ENCODE measurements around the gene MUTYH. TPM values are rescaled to one million over a fixed set of nuclear protein-coding genes. Genes with fewer than 3 reads are reported as not detected.

Gene MUTYH
- polyA plus RNA-seq, 1 donor from 2014 or later: 59.8 TPM

DNA sequence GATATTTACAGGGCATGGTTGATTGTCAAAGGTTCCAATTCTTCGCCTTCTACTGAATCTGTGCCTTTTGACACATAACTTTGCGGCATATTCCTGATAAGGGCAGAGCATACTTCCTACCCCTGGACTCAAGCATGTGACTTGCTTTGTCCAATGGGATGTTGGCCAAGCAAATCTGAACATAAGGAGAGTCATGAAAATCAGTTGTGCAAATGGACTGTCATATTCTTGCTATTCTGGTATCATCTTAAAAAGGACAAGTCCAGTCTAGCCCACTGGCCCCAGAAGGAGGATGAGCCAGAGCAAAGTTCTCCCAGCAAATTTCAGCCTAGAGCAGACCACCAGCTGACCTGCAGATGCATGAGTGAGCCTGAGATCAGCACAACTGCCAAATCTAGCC lies 41.0 kb upstream of the MUTYH start:
- no peak overlapping the region for H3K4me3 ChIP-seq (ENCODE audit: low read length)
- TF ChIP-seq RAD21 (conservative IDR thresholded peaks at IDR 0.05) (no peak), MXI1 (conservative IDR thresholded peaks at IDR 0.05; ENCODE audit: poor library complexity, severe bottlenecking) (no peak), SMC3 (conservative IDR thresholded peaks at IDR 0.05; ENCODE audit: poor library complexity) (no peak), EP300 (conservative IDR thresholded peaks at IDR 0.05; ENCODE audit: poor library complexity, severe bottlenecking) (no peak)
- no peak overlapping the region for H3K4me2 ChIP-seq (ENCODE audit: low read length)
- no peak overlapping the region for H3K27ac ChIP-seq (ENCODE audit: low read length)
- no peak overlapping the region for H2AFZ ChIP-seq (ENCODE audit: low read depth, low read length)
- H3K79me2 ChIP-seq (replicated peaks; ENCODE audit: insufficient read depth, low read length): no peaks in the 10 kb centered on the region
- H3K9me3 ChIP-seq (ENCODE audit: low read length): no peaks in the 10 kb centered on the region
- H4K20me1 ChIP-seq (ENCODE audit: insufficient read depth): no peaks in the 10 kb centered on the region
- H3K9me2 ChIP-seq (ENCODE audit: insufficient read depth, low read length): no peaks in the 10 kb centered on the region
- no peak overlapping the region for H3K9ac ChIP-seq (ENCODE audit: low read length)
- H3K27me3 ChIP-seq (ENCODE audit: insufficient read depth, low read depth, low read length): no peaks in the 10 kb centered on the region
- no peaks in the 10 kb centered on the region for H3K36me3 ChIP-seq (ENCODE audit: insufficient read depth, low read length)
- no peaks in the 10 kb centered on the region for H3F3A ChIP-seq (ENCODE audit: insufficient read depth, low read length, poor library complexity, severe bottlenecking)

DNA sequence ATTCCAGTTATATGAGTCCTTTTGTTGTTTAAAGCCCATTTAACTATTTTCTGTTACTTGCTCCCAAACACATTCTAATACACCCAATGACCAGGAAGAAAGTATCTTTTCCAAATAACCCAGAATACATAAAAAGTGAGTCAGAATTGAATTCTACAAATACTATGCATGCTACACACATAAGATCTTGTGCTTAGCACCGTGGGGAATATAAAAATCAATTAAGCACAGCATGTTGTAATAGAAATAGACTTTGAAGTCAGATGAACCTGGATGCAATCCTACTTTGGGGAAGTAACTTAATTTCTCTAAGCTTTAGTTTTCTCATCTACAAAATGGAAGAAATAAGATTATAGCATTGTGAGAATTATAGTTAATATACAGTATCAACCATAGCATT lies 40.5 kb upstream of the MUTYH start:
- H3K9me3 ChIP-seq (ENCODE audit: low read length): no peaks in the 10 kb centered on the region
- TF ChIP-seq, protein P1, sequence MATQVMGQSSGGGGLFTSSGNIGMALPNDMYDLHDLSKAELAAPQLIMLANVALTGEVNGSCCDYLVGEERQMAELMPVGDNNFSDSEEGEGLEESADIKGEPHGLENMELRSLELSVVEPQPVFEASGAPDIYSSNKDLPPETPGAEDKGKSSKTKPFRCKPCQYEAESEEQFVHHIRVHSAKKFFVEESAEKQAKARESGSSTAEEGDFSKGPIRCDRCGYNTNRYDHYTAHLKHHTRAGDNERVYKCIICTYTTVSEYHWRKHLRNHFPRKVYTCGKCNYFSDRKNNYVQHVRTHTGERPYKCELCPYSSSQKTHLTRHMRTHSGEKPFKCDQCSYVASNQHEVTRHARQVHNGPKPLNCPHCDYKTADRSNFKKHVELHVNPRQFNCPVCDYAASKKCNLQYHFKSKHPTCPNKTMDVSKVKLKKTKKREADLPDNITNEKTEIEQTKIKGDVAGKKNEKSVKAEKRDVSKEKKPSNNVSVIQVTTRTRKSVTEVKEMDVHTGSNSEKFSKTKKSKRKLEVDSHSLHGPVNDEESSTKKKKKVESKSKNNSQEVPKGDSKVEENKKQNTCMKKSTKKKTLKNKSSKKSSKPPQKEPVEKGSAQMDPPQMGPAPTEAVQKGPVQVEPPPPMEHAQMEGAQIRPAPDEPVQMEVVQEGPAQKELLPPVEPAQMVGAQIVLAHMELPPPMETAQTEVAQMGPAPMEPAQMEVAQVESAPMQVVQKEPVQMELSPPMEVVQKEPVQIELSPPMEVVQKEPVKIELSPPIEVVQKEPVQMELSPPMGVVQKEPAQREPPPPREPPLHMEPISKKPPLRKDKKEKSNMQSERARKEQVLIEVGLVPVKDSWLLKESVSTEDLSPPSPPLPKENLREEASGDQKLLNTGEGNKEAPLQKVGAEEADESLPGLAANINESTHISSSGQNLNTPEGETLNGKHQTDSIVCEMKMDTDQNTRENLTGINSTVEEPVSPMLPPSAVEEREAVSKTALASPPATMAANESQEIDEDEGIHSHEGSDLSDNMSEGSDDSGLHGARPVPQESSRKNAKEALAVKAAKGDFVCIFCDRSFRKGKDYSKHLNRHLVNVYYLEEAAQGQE (IDR thresholded peaks at IDR 0.05; ENCODE audit: borderline replicate concordance): no peak
- no peak for TF ChIP-seq MXI1 (conservative IDR thresholded peaks at IDR 0.05; ENCODE audit: poor library complexity, severe bottlenecking)
- no peaks in the 10 kb centered on the region for H3K9me2 ChIP-seq (ENCODE audit: insufficient read depth, low read length)
- no peak overlapping the region for H3K27ac ChIP-seq (ENCODE audit: low read length)
- no peaks in the 10 kb centered on the region for H3K36me3 ChIP-seq (ENCODE audit: insufficient read depth, low read length)
- H3K9ac ChIP-seq (ENCODE audit: low read length): no peak overlapping the region
- H3K4me2 ChIP-seq (ENCODE audit: low read length): no peak overlapping the region
- H3K79me2 ChIP-seq (replicated peaks; ENCODE audit: insufficient read depth, low read length): no peaks in the 10 kb centered on the region
- no peak overlapping the region for H2AFZ ChIP-seq (ENCODE audit: low read depth, low read length)
- no peaks in the 10 kb centered on the region for H3F3A ChIP-seq (ENCODE audit: insufficient read depth, low read length, poor library complexity, severe bottlenecking)
- H3K4me3 ChIP-seq (ENCODE audit: low read length): no peak overlapping the region
- H3K27me3 ChIP-seq (ENCODE audit: insufficient read depth, low read depth, low read length): no peaks in the 10 kb centered on the region
- no peaks in the 10 kb centered on the region for H4K20me1 ChIP-seq (ENCODE audit: insufficient read depth)

DNA sequence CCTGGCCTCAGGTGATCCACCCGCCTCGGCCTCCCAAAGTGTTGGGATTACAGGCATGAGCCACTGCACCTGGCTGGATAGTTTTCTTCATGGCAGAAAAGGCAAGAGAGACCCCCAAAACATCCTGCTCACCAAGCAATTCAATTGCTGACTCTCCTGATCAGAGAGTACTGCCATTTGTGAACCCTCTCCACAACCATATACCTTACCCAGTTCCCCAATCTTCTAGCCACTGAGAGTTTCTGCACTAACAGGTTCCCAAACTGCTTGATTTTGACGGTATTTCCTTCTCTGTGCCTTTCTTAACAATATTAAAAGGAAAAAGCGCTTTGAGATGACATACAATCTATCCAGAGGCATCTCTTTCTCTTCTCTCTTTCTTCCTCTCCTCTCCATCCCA lies 39.9 kb upstream of the MUTYH start:
- H3K36me3 ChIP-seq (ENCODE audit: insufficient read depth, low read length): no peaks in the 10 kb centered on the region
- no peak overlapping the region for H2AFZ ChIP-seq (ENCODE audit: low read depth, low read length)
- H3K9me2 ChIP-seq (ENCODE audit: insufficient read depth, low read length): no peaks in the 10 kb centered on the region
- TF ChIP-seq, protein P1 (IDR thresholded peaks at IDR 0.05; ENCODE audit: borderline replicate concordance): no peak
- no peak for TF ChIP-seq SMC3 (conservative IDR thresholded peaks at IDR 0.05; ENCODE audit: poor library complexity)
- TF ChIP-seq EZH2 (IDR thresholded peaks at IDR 0.05; ENCODE audit: borderline replicate concordance, insufficient read depth, low read length, poor library complexity, severe bottlenecking): no peak
- TF ChIP-seq, protein P2, sequence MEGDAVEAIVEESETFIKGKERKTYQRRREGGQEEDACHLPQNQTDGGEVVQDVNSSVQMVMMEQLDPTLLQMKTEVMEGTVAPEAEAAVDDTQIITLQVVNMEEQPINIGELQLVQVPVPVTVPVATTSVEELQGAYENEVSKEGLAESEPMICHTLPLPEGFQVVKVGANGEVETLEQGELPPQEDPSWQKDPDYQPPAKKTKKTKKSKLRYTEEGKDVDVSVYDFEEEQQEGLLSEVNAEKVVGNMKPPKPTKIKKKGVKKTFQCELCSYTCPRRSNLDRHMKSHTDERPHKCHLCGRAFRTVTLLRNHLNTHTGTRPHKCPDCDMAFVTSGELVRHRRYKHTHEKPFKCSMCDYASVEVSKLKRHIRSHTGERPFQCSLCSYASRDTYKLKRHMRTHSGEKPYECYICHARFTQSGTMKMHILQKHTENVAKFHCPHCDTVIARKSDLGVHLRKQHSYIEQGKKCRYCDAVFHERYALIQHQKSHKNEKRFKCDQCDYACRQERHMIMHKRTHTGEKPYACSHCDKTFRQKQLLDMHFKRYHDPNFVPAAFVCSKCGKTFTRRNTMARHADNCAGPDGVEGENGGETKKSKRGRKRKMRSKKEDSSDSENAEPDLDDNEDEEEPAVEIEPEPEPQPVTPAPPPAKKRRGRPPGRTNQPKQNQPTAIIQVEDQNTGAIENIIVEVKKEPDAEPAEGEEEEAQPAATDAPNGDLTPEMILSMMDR (IDR thresholded peaks at IDR 0.05; ENCODE audit: poor library complexity, severe bottlenecking): no peak
- TF ChIP-seq POLR2AphosphoS5 (IDR thresholded peaks at IDR 0.05): no peak
- TF ChIP-seq RAD21 (conservative IDR thresholded peaks at IDR 0.05): no peak
- TF ChIP-seq EP300 (conservative IDR thresholded peaks at IDR 0.05; ENCODE audit: poor library complexity, severe bottlenecking): no peak
- no peak for TF ChIP-seq MXI1 (conservative IDR thresholded peaks at IDR 0.05; ENCODE audit: poor library complexity, severe bottlenecking)
- H3K27me3 ChIP-seq (ENCODE audit: insufficient read depth, low read depth, low read length): no peaks in the 10 kb centered on the region
- H3F3A ChIP-seq (ENCODE audit: insufficient read depth, low read length, poor library complexity, severe bottlenecking): no peaks in the 10 kb centered on the region
- no peaks in the 10 kb centered on the region for H3K9me3 ChIP-seq (ENCODE audit: low read length)
- no peak overlapping the region for H3K4me3 ChIP-seq (ENCODE audit: low read length)
- H4K20me1 ChIP-seq (ENCODE audit: insufficient read depth): no peaks in the 10 kb centered on the region
- no peaks in the 10 kb centered on the region for H3K79me2 ChIP-seq (replicated peaks; ENCODE audit: insufficient read depth, low read length)
- no peak overlapping the region for H3K9ac ChIP-seq (ENCODE audit: low read length)
- H3K27ac ChIP-seq (ENCODE audit: low read length): no peak overlapping the region
- H3K4me2 ChIP-seq (ENCODE audit: low read length): no peak overlapping the region
